Frontal cortex (tissue), 4 donors: ENCODE measurements around the gene HYAL4. TPM values are rescaled to one million over a fixed set of nuclear protein-coding genes. Genes with fewer than 3 reads are reported as not detected.
"Not testable (repeated sequence)": the region's sequence is repeated elsewhere in the genome, so short reads cannot be mapped to it uniquely, and the experiment has no call there.

ENCODE experiments used
- DNase-seq, 2 donors: peaks; one replicate each; pipeline ENCODE4 v3.0.0; 2012; ENCODE audit warnings: low spot score in 2 of 2
- FAIRE-seq: peaks from 2 replicates; lab custom pipeline; 2012; peaks lifted over from hg19 to GRCh38; lab: Jason Lieb, UNC
- total RNA-seq: library from RNA; depleted of rRNA; stranded (reverse); fragments of >200 nt; gene quantifications from one replicate; pipeline ENCODE4 v1.2.3, GENCODE V29; 2014
- donor health status: control.
- donor health status: control.
- donor health status: control.

The HYAL4 gene
- not detected for total RNA-seq

- FAIRE-seq (no peak), DNase-seq (no peak)
These were observed at the start of gene HYAL4 for GRCh38 chr7:123844712-123845219. Gene HYAL4 (plus strand): TSS chr7:123845169. CDS start chr7:123868274, 23,105 bp downstream.

GRCh38 chr7:123795917-123796316 lies 49.1 kb upstream of the HYAL4 start:
- FAIRE-seq = no peak

GRCh38 chr7:123796568-123796967 lies 48.4 kb upstream of the HYAL4 start:
- FAIRE-seq (no peak), DNase-seq (no peak)

More at GRCh38 chr7:123795917-123796316, 49.1 kb upstream of the HYAL4 start:
- no peak for DNase-seq

GRCh38 chr7:123797673-123798531 lies 47.1 kb upstream of the HYAL4 start:
- peak in 1 of 2 donors; percentile 6 for DNase-seq
- peak; percentile 93 for FAIRE-seq

- DNase-seq (no peak), FAIRE-seq (no peak)
These were observed 46.3 kb upstream of the HYAL4 start for GRCh38 chr7:123798532-123799188.

GRCh38 chr7:123802249-123802648 lies 42.7 kb upstream of the HYAL4 start:
- FAIRE-seq (no peak), DNase-seq (no peak)

GRCh38 chr7:123805287-123805686 lies 39.7 kb upstream of the HYAL4 start:
- no peak for FAIRE-seq

GRCh38 chr7:123809471-123809870 lies 35.5 kb upstream of the HYAL4 start:
- DNase-seq = no peak
- no peak for FAIRE-seq

More at GRCh38 chr7:123805287-123805686, 39.7 kb upstream of the HYAL4 start:
- no peak for DNase-seq

- DNase-seq = no peak
- FAIRE-seq = no peak
These were observed 33.9 kb upstream of the HYAL4 start for GRCh38 chr7:123811056-123811455.

- DNase-seq = no peak
- FAIRE-seq = no peak
These were observed 28.1 kb upstream of the HYAL4 start for GRCh38 chr7:123816916-123817315.

- DNase-seq (no peak), FAIRE-seq (no peak)
These were observed 26.0 kb upstream of the HYAL4 start for GRCh38 chr7:123819001-123819400.

- not testable (repeated sequence) for DNase-seq, FAIRE-seq
These were observed 25.2 kb upstream of the HYAL4 start for GRCh38 chr7:123819795-123820194.

- FAIRE-seq = no peak
- DNase-seq = no peak
These were observed 24.1 kb upstream of the HYAL4 start for GRCh38 chr7:123820864-123821263.

- FAIRE-seq (no peak), DNase-seq (no peak)
These were observed 23.6 kb upstream of the HYAL4 start for GRCh38 chr7:123821320-123821719.

- FAIRE-seq = no peak
These were observed 20.8 kb upstream of the HYAL4 start for GRCh38 chr7:123823898-123824753.

GRCh38 chr7:123824754-123825067 lies 20.3 kb upstream of the HYAL4 start:
- FAIRE-seq = no peak
- no peak for DNase-seq

More at GRCh38 chr7:123823898-123824753, 20.8 kb upstream of the HYAL4 start:
- DNase-seq = no peak

- DNase-seq (no peak), FAIRE-seq (no peak)
These were observed 16.2 kb upstream of the HYAL4 start for GRCh38 chr7:123828805-123829204.

- FAIRE-seq = no peak
- DNase-seq = no peak
These were observed 8.3 kb upstream of the HYAL4 start for GRCh38 chr7:123836656-123837055.

- not testable (repeated sequence) for FAIRE-seq, DNase-seq
These were observed 5.9 kb upstream of the HYAL4 start for GRCh38 chr7:123839106-123839505.

GRCh38 chr7:123844142-123844541 lies 827 bp upstream of the HYAL4 start:
- DNase-seq, FAIRE-seq: not testable (repeated sequence)
